IgD-negative memory B cell (primary cell): Measurements from ENCODE around the gene PPL. TPM values are rescaled to one million over a fixed set of nuclear protein-coding genes. Genes with fewer than 3 reads are reported as not detected.
"Not testable (repeated sequence)": the region's sequence is repeated elsewhere in the genome, so short reads cannot be mapped to it uniquely, and the experiment has no call there.

Source experiments
- H3K27ac Mint-ChIP-seq, 3 donors: one replicate each; pipeline ENCODE4 v1.8.0; 2020 to 2022; ENCODE audit warnings: mild to moderate bottlenecking in 3 of 3, mixed read lengths in 3 of 3, moderate library complexity in 1 of 3
- H3K27me3 Mint-ChIP-seq: one replicate; pipeline ENCODE4 v1.8.0; 2021; ENCODE audit warnings: mixed read lengths
- H3K36me3 Mint-ChIP-seq: one replicate; pipeline ENCODE4 v1.8.0; 2020; ENCODE audit warnings: mild to moderate bottlenecking, mixed read lengths
- H3K4me1 Mint-ChIP-seq, 3 donors: one replicate each; pipeline ENCODE4 v1.8.0; 2020 to 2022; ENCODE audit warnings: mixed read lengths in 3 of 3, mild to moderate bottlenecking in 1 of 3
- H3K4me3 Mint-ChIP-seq, 4 donors: one replicate each; pipeline ENCODE4 v1.8.0; 2020 to 2022; ENCODE audit warnings: mild to moderate bottlenecking in 4 of 4, mixed read lengths in 4 of 4, moderate library complexity in 3 of 4
- H3K9me3 Mint-ChIP-seq, 3 donors: one replicate each; pipeline ENCODE4 v1.8.0; 2020 to 2021; ENCODE audit warnings: mixed read lengths in 3 of 3, mild to moderate bottlenecking in 1 of 3
- polyA plus RNA-seq: library from polyadenylated mRNA; unstranded; fragments of 300-500 nt; fragmentation: Illumina TruSeq; gene quantifications from one replicate; pipeline ENCODE4 v1.2.3, GENCODE V29; 2021

PPL gene
- polyA plus RNA-seq, 1 donor from 2014 or later: 0.55 TPM

DNA sequence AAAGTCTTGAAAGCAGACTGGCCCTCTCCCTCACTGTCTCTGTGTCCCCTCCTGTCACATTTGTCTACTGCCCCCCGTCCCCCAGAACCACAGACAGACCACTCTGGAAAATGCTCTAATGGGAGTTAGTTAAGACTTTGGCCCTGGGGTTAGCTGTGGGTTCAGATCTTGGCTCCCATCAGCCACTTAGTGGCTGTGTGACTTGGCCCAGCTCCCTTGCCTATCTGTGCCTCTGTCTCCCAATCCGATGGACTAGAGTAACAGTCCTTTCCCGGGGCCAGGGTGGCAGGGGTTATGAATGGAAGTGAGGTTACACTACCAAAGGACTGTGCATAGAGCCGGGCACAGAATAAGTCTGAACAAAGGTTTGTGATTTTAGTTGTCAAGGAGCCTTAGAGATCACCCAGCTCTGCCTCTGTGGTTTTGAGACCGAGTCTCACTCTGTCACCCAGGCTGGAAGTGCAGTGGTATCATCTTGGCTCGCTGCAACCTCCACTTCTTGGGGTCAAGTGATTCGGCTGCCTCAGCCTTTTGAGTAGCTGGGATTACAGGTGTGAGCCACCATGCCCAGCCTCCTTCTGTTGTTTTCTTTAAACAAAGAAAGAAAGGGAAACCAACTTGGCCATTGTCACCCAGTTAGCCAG, 23.7 kb downstream of the PPL start:
- Mint-ChIP-seq H3K36me3 (peaks cover 2% of the 10 kb centered on the region), H3K4me1 (no peaks in the 10 kb centered on the region), H3K4me3 (no peak overlapping the region), H3K27ac (peak overlapping the region in 1 of 3 donors; percentile 43), H3K9me3 (peaks cover 0 to 2% (median 0%) of the 10 kb centered on the region in 3 donors), H3K27me3 (peaks cover 2% of the 10 kb centered on the region)

DNA sequence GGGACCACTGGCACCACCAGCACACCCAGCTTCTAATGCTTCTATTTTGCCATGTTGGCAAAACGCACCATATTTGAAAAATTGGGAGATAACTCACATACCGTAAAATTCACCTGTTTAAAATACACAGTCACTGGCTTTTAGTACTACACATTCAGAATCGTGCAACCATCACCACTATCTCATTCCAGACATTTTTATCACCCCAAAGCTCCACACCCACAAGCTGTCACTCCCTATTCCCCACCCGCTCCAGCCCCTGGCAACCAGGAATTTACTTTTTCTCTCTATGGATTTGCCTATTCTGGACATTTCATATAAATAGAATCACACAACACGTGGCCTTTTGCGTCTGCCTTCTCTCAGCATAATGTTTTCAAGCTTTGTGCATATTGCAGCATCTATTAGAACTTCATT, 25.0 kb downstream of the PPL start:
- no peak overlapping the region for H3K4me3 Mint-ChIP-seq
- H3K4me1 Mint-ChIP-seq: no peaks in the 10 kb centered on the region
- H3K27me3 Mint-ChIP-seq: no peaks in the 10 kb centered on the region
- no peak overlapping the region for H3K27ac Mint-ChIP-seq
- peaks cover 0 to 2% (median 0%) of the 10 kb centered on the region in 3 donors for H3K9me3 Mint-ChIP-seq
- H3K36me3 Mint-ChIP-seq: peaks cover 2% of the 10 kb centered on the region

DNA sequence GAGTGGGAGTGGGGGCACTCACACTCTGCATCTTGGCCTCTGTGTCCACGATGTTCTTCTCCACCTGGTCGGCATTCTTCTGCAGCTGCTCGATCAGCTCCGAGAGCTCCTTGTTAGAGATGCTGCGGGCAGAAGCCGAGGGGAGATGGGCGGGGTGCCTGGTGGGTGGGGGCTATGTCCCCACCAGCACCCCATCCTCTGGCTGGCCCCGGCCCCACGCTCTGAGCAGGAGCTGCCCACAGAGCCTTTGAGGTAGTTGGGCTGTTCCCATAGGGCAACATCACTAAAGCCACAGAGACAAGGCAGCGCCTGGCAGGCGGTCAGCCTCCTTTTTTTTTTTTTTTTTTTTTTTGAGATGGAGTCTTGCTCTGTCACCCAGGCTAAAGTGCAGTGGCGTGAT, 26.1 kb downstream of the PPL start:
- peaks cover 0 to 2% (median 0%) of the 10 kb centered on the region in 3 donors for H3K9me3 Mint-ChIP-seq
- H3K27ac Mint-ChIP-seq: peak overlapping the region in 1 of 3 donors; percentile 82
- peaks cover 2% of the 10 kb centered on the region for H3K36me3 Mint-ChIP-seq
- no peaks in the 10 kb centered on the region for H3K27me3 Mint-ChIP-seq
- H3K4me1 Mint-ChIP-seq: no peaks in the 10 kb centered on the region
- no peak overlapping the region for H3K4me3 Mint-ChIP-seq

DNA sequence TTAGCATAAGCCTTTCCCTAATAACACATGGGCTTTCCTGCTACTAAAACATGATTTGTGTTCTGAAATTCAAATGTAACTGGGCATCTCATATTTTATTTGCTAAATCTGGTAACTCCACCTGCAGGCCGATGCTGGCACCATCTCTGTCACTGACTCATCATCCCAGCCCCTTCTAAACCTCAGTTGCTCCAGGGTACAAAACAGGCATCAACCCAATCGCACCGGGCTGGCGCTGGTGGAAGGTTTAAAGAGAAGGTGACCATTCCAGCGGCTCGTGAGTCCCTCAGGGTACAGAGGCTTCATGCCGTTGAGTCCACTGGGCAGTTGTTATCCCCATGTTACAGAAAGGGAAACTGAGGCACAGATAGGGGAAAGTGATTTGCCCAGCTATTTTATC, 27.1 kb downstream of the PPL start:
- H3K27me3 Mint-ChIP-seq: no peaks in the 10 kb centered on the region
- H3K9me3 Mint-ChIP-seq: peaks cover 0 to 2% (median 0%) of the 10 kb centered on the region in 3 donors
- H3K4me3 Mint-ChIP-seq: no peak overlapping the region
- no peaks in the 10 kb centered on the region for H3K4me1 Mint-ChIP-seq
- peak overlapping the region in 1 of 3 donors; percentile 50 for H3K27ac Mint-ChIP-seq
- peaks cover 2% of the 10 kb centered on the region for H3K36me3 Mint-ChIP-seq

DNA sequence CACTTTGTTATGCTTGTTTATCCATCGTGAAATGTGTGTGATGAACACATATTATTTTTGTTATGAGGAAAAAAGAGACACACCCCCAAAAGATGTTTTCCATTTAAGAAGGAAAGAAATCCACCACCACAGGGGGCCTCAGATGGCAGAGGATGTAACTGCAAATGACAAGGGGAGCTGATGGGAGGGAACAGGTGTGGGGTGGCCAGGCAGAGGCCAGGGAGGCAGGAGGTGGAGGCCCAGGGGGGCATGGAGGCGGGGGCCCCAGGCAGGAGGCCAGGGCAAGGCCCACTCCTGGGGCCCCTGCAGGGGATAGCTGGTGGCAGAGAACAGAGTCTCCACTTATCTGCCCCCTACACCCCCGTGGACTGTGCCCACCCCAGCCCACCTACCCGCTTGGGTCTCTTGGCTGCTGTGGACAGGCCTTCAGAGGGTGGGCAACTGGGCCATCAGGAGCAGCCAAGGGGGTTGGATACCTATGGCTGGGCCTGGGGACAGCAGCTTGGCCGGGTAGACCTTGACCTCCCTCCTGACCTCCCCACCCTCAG, 28.0 kb downstream of the PPL start:
- peaks cover 0 to 2% (median 0%) of the 10 kb centered on the region in 3 donors for H3K9me3 Mint-ChIP-seq
- peaks cover 2% of the 10 kb centered on the region for H3K36me3 Mint-ChIP-seq
- no peaks in the 10 kb centered on the region for H3K4me1 Mint-ChIP-seq
- H3K4me3 Mint-ChIP-seq: no peak overlapping the region
- no peaks in the 10 kb centered on the region for H3K27me3 Mint-ChIP-seq
- no peak overlapping the region for H3K27ac Mint-ChIP-seq

DNA sequence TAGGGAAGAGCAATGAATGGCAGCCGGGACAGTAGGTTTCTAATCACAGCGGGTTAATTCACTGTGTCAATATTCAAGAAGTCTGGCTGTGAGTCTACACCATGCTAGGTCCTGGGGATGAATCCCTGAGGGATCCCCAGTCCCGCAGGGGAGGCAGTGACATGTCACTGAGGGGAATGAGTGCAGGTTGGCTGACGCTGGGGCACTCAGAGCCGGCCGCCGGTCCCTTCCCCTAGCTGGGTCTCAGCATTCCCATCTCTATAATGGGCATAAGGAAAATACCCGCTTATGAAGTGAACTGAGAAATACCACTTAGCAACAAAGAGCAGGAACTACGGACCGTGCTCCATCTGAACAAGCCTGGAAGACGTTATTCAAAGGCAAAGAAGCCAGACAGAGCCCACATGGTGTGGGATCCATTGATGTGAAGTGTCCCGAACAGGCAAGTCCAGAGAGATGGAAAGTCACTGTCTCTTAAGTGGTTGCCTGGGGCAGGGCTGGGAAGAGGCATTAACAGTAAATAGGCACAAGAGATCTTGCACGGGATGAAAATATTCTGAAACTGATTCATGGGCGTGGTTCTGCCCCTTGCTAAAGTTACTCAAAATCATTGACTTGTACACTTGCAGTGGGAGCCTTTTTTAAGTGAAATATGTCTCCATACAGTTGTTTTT, 31.9 kb downstream of the PPL start:
- Mint-ChIP-seq H3K4me1 (no peaks in the 10 kb centered on the region), H3K27ac (no peak overlapping the region), H3K27me3 (peaks cover 9% of the 10 kb centered on the region), H3K4me3 (no peak overlapping the region), H3K9me3 (no peaks in the 10 kb centered on the region), H3K36me3 (no peaks in the 10 kb centered on the region)

DNA sequence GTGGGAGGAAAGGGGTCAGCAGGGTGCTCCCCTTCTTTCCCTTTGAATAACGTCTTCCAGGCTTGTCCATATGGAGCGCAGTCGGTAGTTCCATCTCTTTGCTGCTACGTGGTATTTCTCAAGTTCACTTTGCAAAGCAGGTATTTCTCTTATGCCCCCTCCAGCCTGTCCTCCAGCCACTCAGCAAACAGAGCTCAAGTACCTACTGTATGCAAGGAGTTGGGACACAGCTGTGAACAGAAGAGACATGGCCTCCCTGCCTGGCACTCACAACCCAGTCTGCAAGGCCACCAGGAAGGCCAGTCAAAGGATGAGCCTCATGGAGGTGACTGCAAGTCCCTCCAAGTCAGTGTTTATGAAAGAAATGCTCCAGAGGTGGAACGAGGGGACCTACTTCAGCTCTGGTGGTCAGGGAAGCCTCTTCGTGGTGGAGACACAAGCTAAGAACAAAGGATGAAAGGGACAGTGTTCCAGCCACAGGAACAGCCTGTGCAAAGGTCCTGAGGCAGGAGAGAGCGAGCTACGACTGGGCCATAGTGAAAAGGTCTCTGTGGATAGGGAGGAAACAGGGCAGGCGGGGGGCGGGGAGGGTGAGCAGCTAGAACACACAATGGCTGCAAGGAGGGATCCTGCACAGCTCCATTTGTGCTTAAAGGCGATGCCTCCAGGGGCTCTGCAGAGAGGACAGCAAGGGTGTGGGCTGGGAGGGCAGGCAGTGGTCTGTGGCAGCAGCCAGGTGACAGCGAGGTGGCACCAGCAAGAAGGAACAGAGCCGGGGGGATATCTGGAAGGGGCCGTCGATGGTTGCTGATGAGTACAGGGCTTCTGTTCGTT, 32.6 kb downstream of the PPL start:
- no peak overlapping the region for H3K27ac Mint-ChIP-seq
- peaks cover 9% of the 10 kb centered on the region for H3K27me3 Mint-ChIP-seq
- H3K36me3 Mint-ChIP-seq: no peaks in the 10 kb centered on the region
- no peak overlapping the region for H3K4me3 Mint-ChIP-seq
- no peaks in the 10 kb centered on the region for H3K9me3 Mint-ChIP-seq
- no peaks in the 10 kb centered on the region for H3K4me1 Mint-ChIP-seq

DNA sequence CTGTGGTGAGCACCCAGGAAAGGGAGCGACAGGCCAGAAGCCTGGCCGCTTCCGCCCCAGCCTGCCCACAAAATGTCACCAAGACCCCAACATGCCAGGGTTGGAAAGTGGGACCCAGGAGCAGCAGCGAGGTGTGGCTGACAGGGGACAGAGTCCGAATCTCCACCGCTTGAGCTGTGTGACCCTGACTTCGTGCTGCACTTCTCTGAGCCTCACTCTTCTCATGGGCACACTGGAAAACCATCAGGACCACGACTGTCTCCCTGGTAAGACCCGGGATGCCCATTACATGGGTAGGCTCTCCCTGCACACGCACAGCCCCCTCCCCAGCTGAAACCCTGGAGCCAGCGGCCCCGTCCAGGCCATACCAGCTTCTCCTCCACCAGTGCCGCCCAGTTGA, 34.9 kb downstream of the PPL start:
- Mint-ChIP-seq H3K27me3 (peaks cover 9% of the 10 kb centered on the region), H3K27ac (no peak overlapping the region), H3K4me1 (no peaks in the 10 kb centered on the region), H3K36me3 (no peaks in the 10 kb centered on the region), H3K9me3 (peaks cover 0 to 6% (median 3%) of the 10 kb centered on the region in 3 donors), H3K4me3 (no peak overlapping the region)

DNA sequence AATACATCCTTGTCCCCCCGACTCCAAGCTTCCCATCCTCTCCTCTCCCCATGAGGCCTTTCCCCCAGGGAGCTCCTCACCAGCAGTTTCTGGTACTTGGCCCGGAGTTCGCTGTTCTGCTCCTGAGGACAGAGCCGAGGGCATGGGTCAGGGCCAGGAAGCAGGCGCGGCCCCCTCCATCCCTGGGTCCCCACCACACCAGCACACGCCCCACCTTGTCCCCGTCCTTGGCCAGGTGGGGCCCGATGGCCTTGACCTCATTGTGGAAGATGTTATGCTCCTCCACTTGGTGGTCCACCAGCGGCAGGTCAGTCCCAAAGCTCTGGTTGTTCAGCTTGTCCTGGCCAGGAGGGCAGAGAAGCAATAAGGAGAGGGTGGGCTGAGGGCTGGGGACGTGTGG, 36.2 kb downstream of the PPL start:
- H3K4me3 Mint-ChIP-seq: no peak overlapping the region
- no peaks in the 10 kb centered on the region for H3K36me3 Mint-ChIP-seq
- no peaks in the 10 kb centered on the region for H3K4me1 Mint-ChIP-seq
- H3K9me3 Mint-ChIP-seq: peaks cover 0 to 6% (median 3%) of the 10 kb centered on the region in 3 donors
- peaks cover 9% of the 10 kb centered on the region for H3K27me3 Mint-ChIP-seq
- no peak overlapping the region for H3K27ac Mint-ChIP-seq

DNA sequence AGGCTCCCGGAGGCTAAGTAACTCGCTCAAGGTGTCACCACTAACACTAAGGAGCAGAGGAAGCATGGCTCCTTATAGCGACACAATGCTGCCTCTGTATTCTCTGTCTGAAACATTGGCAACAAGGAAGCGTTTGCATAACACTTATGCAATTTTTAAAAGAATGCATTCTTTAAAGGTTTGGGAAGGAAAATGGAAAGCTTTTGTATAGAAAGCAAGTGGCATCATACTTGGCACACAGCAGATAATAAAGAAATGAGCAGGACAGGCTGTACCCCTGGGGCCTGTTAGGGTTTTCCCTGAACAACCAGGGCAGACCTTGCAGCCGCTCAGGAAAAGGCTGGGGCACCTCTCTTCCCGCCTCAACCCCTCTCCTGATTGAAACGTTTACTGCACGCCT, 36.9 kb downstream of the PPL start:
- no peak overlapping the region for H3K27ac Mint-ChIP-seq
- H3K36me3 Mint-ChIP-seq: no peaks in the 10 kb centered on the region
- no peaks in the 10 kb centered on the region for H3K4me1 Mint-ChIP-seq
- H3K9me3 Mint-ChIP-seq: peaks cover 0 to 6% (median 3%) of the 10 kb centered on the region in 3 donors
- H3K4me3 Mint-ChIP-seq: no peak overlapping the region
- H3K27me3 Mint-ChIP-seq: peaks cover 9% of the 10 kb centered on the region

DNA sequence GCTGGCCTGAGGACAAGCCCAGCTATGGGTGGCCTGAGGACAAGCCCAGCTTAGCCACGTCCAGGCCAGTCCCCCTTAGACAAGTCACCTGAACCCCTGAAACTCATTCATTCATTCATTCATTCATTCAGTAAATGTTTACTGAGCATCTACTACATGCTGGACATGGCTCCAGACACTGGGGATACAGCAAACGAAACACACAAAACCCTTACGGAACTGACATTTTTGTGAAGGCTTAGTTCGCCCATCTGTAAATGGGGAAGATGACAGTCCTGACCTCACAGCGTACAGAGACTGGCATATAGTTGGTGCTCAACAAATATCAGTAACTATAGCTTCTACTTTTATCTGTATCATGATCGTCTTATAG, 37.5 kb downstream of the PPL start:
- Mint-ChIP-seq H3K9me3 (peaks cover 0 to 6% (median 3%) of the 10 kb centered on the region in 3 donors), H3K27ac (no peak overlapping the region), H3K4me1 (no peaks in the 10 kb centered on the region), H3K4me3 (no peak overlapping the region), H3K36me3 (no peaks in the 10 kb centered on the region), H3K27me3 (peaks cover 9% of the 10 kb centered on the region)

DNA sequence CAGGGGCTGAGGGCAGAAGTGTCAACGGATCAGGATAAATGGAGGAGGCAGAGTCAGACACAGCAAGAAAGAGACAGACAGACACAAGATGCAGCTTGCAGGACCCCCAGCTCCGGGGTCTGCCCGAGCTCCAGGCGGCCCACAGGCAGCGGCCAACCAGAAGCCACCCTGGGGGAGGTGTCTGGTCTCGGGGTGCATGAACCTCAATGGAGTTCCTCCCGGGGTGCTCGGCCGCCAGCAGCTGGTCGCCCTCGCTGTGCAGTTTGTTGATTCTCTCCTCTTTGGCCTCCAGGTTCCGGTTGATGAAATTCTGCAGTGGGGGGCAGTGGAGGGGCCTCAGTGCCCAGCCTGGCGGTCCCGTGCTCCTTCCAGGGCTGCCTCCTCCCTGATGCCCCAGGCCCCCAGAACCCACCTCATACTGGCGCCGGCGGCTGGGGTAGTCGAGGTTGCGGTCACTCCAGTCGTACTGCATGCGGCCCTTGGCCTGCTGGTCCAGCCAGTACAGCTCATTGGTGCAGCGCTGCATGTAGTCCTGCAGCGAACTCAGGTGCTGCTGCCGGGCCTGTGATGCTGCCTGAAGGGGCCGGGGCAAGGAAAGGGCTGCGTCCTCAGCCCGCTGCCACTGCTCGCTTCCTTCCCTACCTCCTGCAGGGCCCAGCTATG, 38.0 kb downstream of the PPL start:
- Mint-ChIP-seq H3K4me1 (no peaks in the 10 kb centered on the region), H3K27ac (no peak overlapping the region), H3K9me3 (peaks cover 0 to 6% (median 3%) of the 10 kb centered on the region in 3 donors), H3K27me3 (peaks cover 9% of the 10 kb centered on the region), H3K36me3 (no peaks in the 10 kb centered on the region), H3K4me3 (no peak overlapping the region)

DNA sequence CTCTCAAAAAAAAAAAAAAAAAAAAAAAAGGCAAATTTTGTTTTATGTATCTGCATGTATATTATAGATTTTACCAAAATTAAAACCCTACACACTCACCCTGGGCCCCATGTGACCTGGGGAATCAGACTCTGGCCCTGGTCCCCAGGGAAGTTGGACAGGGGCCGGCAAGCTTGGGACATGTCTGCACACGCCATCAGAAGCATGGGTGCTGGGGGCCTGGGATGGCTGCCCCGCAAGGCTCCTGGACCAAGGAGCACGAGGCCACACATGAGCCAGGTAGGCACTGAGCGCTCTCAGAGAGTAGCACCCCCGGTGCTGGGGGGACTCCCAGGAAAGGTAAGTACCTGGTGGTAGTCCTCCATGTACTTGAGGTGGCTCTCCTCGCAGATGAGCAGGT, 39.6 kb downstream of the PPL start:
- H3K27me3 Mint-ChIP-seq: peaks cover 3% of the 10 kb centered on the region
- no peaks in the 10 kb centered on the region for H3K36me3 Mint-ChIP-seq
- H3K9me3 Mint-ChIP-seq: peaks cover 0 to 6% (median 3%) of the 10 kb centered on the region in 3 donors
- H3K4me3 Mint-ChIP-seq: peak overlapping the region in 1 of 4 donors; percentile 66
- peaks cover 0 to 2% (median 0%) of the 10 kb centered on the region in 3 donors for H3K4me1 Mint-ChIP-seq
- H3K27ac Mint-ChIP-seq: no peak overlapping the region

DNA sequence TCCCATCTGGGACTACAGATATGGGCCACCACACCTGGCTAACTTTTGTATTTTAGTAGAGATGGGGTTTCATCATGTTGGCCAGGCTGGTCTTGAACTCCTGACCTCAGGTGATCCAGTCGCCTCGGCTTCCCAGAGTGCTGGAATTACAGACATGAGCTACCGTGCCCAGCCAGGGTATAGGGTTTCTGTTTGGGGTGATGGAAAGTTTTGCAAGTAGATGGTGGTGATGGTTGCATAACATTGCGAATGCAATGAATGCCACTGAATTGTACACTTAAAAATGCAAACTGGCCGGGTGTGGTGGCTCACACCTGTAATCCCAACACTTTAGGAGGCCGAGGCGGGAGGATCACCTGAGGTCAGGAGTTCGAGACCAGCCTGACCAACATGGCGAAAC, 40.2 kb downstream of the PPL start:
- H3K4me1 Mint-ChIP-seq, H3K9me3 Mint-ChIP-seq, H3K27me3 Mint-ChIP-seq, H3K4me3 Mint-ChIP-seq, H3K36me3 Mint-ChIP-seq, H3K27ac Mint-ChIP-seq: not testable (repeated sequence)

DNA sequence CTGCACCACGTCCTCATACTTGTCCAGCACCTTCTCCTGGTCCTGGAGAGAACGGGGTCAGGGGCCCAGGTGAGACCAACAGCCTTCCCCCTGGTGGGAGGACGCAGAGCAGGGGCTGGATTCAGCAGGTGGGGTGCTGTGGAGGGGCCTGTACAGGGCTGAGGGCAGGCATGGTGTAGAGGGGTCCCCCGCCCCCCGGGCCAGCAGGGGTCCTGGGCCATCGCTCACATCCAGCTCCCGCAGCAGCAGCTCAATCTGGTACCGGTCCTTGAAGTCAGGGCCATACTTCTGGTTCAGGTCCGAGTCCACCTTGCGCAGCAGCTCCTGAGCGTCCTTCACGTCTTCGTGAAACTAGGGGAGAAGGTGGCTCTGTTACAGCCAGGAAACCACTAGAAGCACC, 41.6 kb downstream of the PPL start:
- H3K27me3 Mint-ChIP-seq: no peaks in the 10 kb centered on the region
- peaks cover 0 to 3% (median 0%) of the 10 kb centered on the region in 3 donors for H3K4me1 Mint-ChIP-seq
- no peaks in the 10 kb centered on the region for H3K36me3 Mint-ChIP-seq
- H3K27ac Mint-ChIP-seq: no peak overlapping the region
- H3K9me3 Mint-ChIP-seq: peaks cover 0 to 6% (median 3%) of the 10 kb centered on the region in 3 donors
- no peak overlapping the region for H3K4me3 Mint-ChIP-seq
